ENCODE measurements around the gene CEACAM18.

GRCh38 chr19:51524666-51525264, 46.4 kb downstream of the CEACAM18 start:
- TF ChIP-seq EZH2 (IDR thresholded peaks at IDR 0.05; ENCODE audit: borderline replicate concordance) (no peak), CTCF (IDR thresholded peaks at IDR 0.05; ENCODE audit: poor library complexity) (no peak)

Data from hepatocyte (in vitro differentiated cells).